NCI-H1048 (cell line): Measurements from ENCODE around the gene PARD6G.

Experiments
- DNase-seq: peaks from one replicate; lab custom pipeline; 2025; lab: John Stamatoyannopoulos, UW

Gene PARD6G

GRCh38 chr18:80145196-80145804, 102.0 kb downstream of the PARD6G start:
- no peak for DNase-seq

- DNase-seq, result no peak
Measured at GRCh38 chr18:80143881-80144280, 103.4 kb downstream of the PARD6G start.

- no peak for DNase-seq
Measured at GRCh38 chr18:80140455-80140985, 106.8 kb downstream of the PARD6G start.

GRCh38 chr18:80137976-80138375, 109.3 kb downstream of the PARD6G start:
- no peak for DNase-seq

GRCh38 chr18:80137137-80137536, 110.2 kb downstream of the PARD6G start:
- no peak for DNase-seq

- DNase-seq, result no peak
Measured at GRCh38 chr18:80136679-80137078, 110.6 kb downstream of the PARD6G start.

- DNase-seq, result no peak
Measured at GRCh38 chr18:80135136-80135535, 112.2 kb downstream of the PARD6G start.

GRCh38 chr18:80133124-80133523, 114.2 kb downstream of the PARD6G start:
- no peak for DNase-seq

GRCh38 chr18:80132180-80132812, 115.0 kb downstream of the PARD6G start:
- no peak for DNase-seq

GRCh38 chr18:80130555-80130954, 116.8 kb downstream of the PARD6G start:
- DNase-seq, result no peak

- DNase-seq, result no peak
Measured at GRCh38 chr18:80129672-80130367, 117.5 kb downstream of the PARD6G start.

- no peak for DNase-seq
Measured at GRCh38 chr18:80127635-80128034, 119.7 kb downstream of the PARD6G start.

- DNase-seq, result no peak
Measured at GRCh38 chr18:80126797-80127196, 120.5 kb downstream of the PARD6G start.

GRCh38 chr18:80124131-80124530, 123.2 kb downstream of the PARD6G start:
- DNase-seq, result no peak

GRCh38 chr18:80120932-80121331, 126.4 kb downstream of the PARD6G start:
- DNase-seq, result no peak

GRCh38 chr18:80119111-80119510, 128.2 kb downstream of the PARD6G start:
- DNase-seq, result no peak

- no peak for DNase-seq
Measured at GRCh38 chr18:80115035-80115434, 132.3 kb downstream of the PARD6G start.

GRCh38 chr18:80112624-80113248, 134.6 kb downstream of the PARD6G start:
- DNase-seq, result no peak

- DNase-seq, result no peak
Measured at GRCh38 chr18:80109676-80110078, 137.6 kb downstream of the PARD6G start.

GRCh38 chr18:80108739-80109675, 138.3 kb downstream of the PARD6G start, which contains the start of gene ADNP2:
ADNP2 (plus strand) TSS chr18:80109262; CDS start chr18:80117543, 8,281 bp downstream.
- DNase-seq, result peak; percentile 92

GRCh38 chr18:80108121-80108536, 139.2 kb downstream of the PARD6G start:
- no peak for DNase-seq
